PC-9 (cell line): ENCODE results near the gene COA5. TPM values are rescaled to one million over a fixed set of nuclear protein-coding genes. Genes with fewer than 3 reads are reported as not detected.

Source experiments
- BruUV-seq: library from RNA; stranded (reverse); fragments of 400-500 nt; replicated peaks from 2 replicates; lab custom pipeline; 2021; lab: Mats Ljungman, UMichigan
- CTCF ChIA-PET: fragments of 300-600 bp; sonication (Branson Sonifier 250); formaldehyde crosslinking; loops from one replicate; lab custom pipeline; 2022; ENCODE audit warnings: antibody characterized with exemption; lab: Charles Lee
- POLR2A ChIA-PET: fragments of 300-600 bp; sonication (Branson Sonifier 250); formaldehyde crosslinking; loops from one replicate; lab custom pipeline; 2022; ENCODE audit warnings: antibody characterized with exemption; ENCODE audit not compliant: unreplicated experiment; lab: Charles Lee
- DNase-seq, 2 experiments: peaks; one replicate each; pipeline versions ENCODE4 v3.0.0 to v3.0.0-alpha.2; 2015 to 2022; ENCODE audit warnings: mixed read lengths in 1 of 2
- H2AFZ ChIP-seq: fragments of 200-600 bp; sonication (generic); 2 replicates; pipeline ENCODE4 v1.8.1; 2017; ENCODE audit warnings: antibody characterized with exemption
- H3F3A ChIP-seq: fragments of 200-600 bp; sonication (generic); 2 replicates; pipeline ENCODE4 v1.8.1; 2017; ENCODE audit warnings: antibody characterized with exemption, mild to moderate bottlenecking, low read depth; ENCODE audit not compliant: insufficient read depth
- H3K27ac ChIP-seq: fragments of 200-600 bp; sonication (generic); 2 replicates; pipeline ENCODE4 v1.6.1; 2016; ENCODE audit warnings: mixed run types
- H3K27me3 ChIP-seq: fragments of 200-600 bp; sonication (generic); 2 replicates; pipeline ENCODE4 v1.6.1; 2016; ENCODE audit warnings: low read depth, mixed run types; ENCODE audit not compliant: insufficient read depth
- H3K36me3 ChIP-seq: fragments of 200-600 bp; sonication (generic); 2 replicates; pipeline ENCODE4 v1.6.1; 2016; ENCODE audit warnings: low read depth, mixed run types
- H3K4me1 ChIP-seq: fragments of 200-600 bp; sonication (generic); replicated peaks from 2 replicates; pipeline ENCODE4 v1.6.1; 2016; ENCODE audit warnings: mixed run types; ENCODE audit not compliant: insufficient read depth
- H3K4me2 ChIP-seq: fragments of 200-600 bp; sonication (generic); 2 replicates; pipeline ENCODE4 v1.6.1; 2017; ENCODE audit warnings: mixed run types
- H3K4me3 ChIP-seq: fragments of 200-600 bp; sonication (generic); 2 replicates; pipeline ENCODE4 v1.6.1; 2016; ENCODE audit warnings: mixed run types
- H3K79me2 ChIP-seq: fragments of 200-600 bp; sonication (generic); 2 replicates; pipeline ENCODE4 v1.6.1; 2017; ENCODE audit warnings: low read depth, mixed run types
- H3K9me2 ChIP-seq: fragments of 200-600 bp; sonication (generic); 2 replicates; pipeline ENCODE4 v1.8.1; 2017; ENCODE audit warnings: mild to moderate bottlenecking; ENCODE audit not compliant: insufficient read depth
- H3K9me3 ChIP-seq: fragments of 200-600 bp; sonication (generic); 2 replicates; pipeline ENCODE4 v1.8.1; 2016; ENCODE audit warnings: low read depth; ENCODE audit not compliant: insufficient read depth
- H4K20me1 ChIP-seq: fragments of 200-600 bp; sonication (generic); 2 replicates; pipeline ENCODE4 v1.8.1; 2017; ENCODE audit not compliant: insufficient read depth
- CTCF ChIP-seq: fragments of 200-600 bp; sonication (generic); conservative IDR thresholded peaks from 2 replicates; pipeline ENCODE4 v1.6.1; 2017; ENCODE audit warnings: mixed run types, antibody characterized with exemption, mild to moderate bottlenecking, moderate library complexity
- EZH2 ChIP-seq: fragments of 200-600 bp; sonication (generic); IDR thresholded peaks from 2 replicates; pipeline ENCODE4 v1.8.0; 2017; ENCODE audit warnings: antibody characterized with exemption, low read depth
- intact Hi-C: fragments of 100-400 bp; cut with micrococcal nuclease; formaldehyde crosslinking; loops from one replicate; pipeline ENCODE4 v1.10.0; 2022; ENCODE audit not compliant: unreplicated experiment
- total RNA-seq: library from RNA; stranded (reverse); gene quantifications from 2 replicates; pipeline ENCODE4 v1.2.3, GENCODE V29; 2021

The COA5 gene
- total RNA-seq, 1 experiment from 2014 or later: 43.6 TPM

- Histone ChIP-seq H3K4me3 (no peak overlapping the region), H3K27me3 (no peaks in the 10 kb centered on the region), H3K79me2 (no peaks in the 10 kb centered on the region), H3F3A (no peaks in the 10 kb centered on the region), H2AFZ (no peak overlapping the region), H3K36me3 (no peaks in the 10 kb centered on the region), H3K4me1 (no peaks in the 10 kb centered on the region), H3K4me2 (no peak overlapping the region), H3K9me2 (no peaks in the 10 kb centered on the region), H4K20me1 (no peaks in the 10 kb centered on the region), H3K9me3 (no peaks in the 10 kb centered on the region), H3K27ac (no peak overlapping the region)
- intact Hi-C loops: no loop called here
- no peak for DNase-seq
- BruUV-seq: no TSS peak
- ChIA-PET POLR2A (no interaction called here), CTCF (interaction anchor here (0.6 kb wide), 1 partner anchor 17 kb away, joined by 3 read pairs; no protein-coding TSS in a partner anchor)
- no peak for TF ChIP-seq CTCF
- no peak for TF ChIP-seq EZH2
Measured at GRCh38 chr2:98577313-98577712, 31.0 kb downstream of the COA5 start.

GRCh38 chr2:98576666-98577312, 31.5 kb downstream of the COA5 start:
- Histone ChIP-seq H3F3A (no peaks in the 10 kb centered on the region), H4K20me1 (no peaks in the 10 kb centered on the region), H3K9me2 (no peaks in the 10 kb centered on the region), H3K4me2 (no peak overlapping the region), H3K27ac (no peak overlapping the region), H3K9me3 (no peaks in the 10 kb centered on the region), H3K27me3 (no peaks in the 10 kb centered on the region), H2AFZ (no peak overlapping the region), H3K4me1 (no peaks in the 10 kb centered on the region), H3K36me3 (no peaks in the 10 kb centered on the region), H3K79me2 (no peaks in the 10 kb centered on the region), H3K4me3 (no peak overlapping the region)
- ChIA-PET POLR2A (no interaction called here), CTCF (interaction anchor here (0.6 kb wide), 1 partner anchor 17 kb away, joined by 3 read pairs; no protein-coding TSS in a partner anchor)
- no TSS peak for BruUV-seq
- intact Hi-C loops: no loop called here
- DNase-seq: no peak
- TF ChIP-seq EZH2: no peak
- TF ChIP-seq CTCF: no peak

- Histone ChIP-seq H3K9me3 (no peaks in the 10 kb centered on the region), H3F3A (no peaks in the 10 kb centered on the region), H4K20me1 (no peaks in the 10 kb centered on the region), H3K36me3 (no peaks in the 10 kb centered on the region), H3K4me3 (no peak overlapping the region), H3K79me2 (no peaks in the 10 kb centered on the region), H3K27me3 (no peaks in the 10 kb centered on the region), H3K27ac (no peak overlapping the region), H3K4me1 (no peaks in the 10 kb centered on the region), H3K9me2 (no peaks in the 10 kb centered on the region), H2AFZ (no peak overlapping the region), H3K4me2 (no peak overlapping the region)
- no peak for DNase-seq
- CTCF ChIA-PET: no interaction called here
- TF ChIP-seq EZH2 (no peak), CTCF (no peak)
- POLR2A ChIA-PET: no interaction called here
- BruUV-seq: no TSS peak
- intact Hi-C loops: no loop called here
Measured at GRCh38 chr2:98573426-98573825, 34.9 kb downstream of the COA5 start.
